GM10847 (cell line): ENCODE measurements around the gene MXD3.

Experiments used
- POLR2A ChIP-seq: IDR thresholded peaks from 2 replicates; pipeline ENCODE4 v1.6.1; 2011; ENCODE audit not compliant: insufficient read length; ENCODE audit errors: extremely low read depth

Gene MXD3

DNA sequence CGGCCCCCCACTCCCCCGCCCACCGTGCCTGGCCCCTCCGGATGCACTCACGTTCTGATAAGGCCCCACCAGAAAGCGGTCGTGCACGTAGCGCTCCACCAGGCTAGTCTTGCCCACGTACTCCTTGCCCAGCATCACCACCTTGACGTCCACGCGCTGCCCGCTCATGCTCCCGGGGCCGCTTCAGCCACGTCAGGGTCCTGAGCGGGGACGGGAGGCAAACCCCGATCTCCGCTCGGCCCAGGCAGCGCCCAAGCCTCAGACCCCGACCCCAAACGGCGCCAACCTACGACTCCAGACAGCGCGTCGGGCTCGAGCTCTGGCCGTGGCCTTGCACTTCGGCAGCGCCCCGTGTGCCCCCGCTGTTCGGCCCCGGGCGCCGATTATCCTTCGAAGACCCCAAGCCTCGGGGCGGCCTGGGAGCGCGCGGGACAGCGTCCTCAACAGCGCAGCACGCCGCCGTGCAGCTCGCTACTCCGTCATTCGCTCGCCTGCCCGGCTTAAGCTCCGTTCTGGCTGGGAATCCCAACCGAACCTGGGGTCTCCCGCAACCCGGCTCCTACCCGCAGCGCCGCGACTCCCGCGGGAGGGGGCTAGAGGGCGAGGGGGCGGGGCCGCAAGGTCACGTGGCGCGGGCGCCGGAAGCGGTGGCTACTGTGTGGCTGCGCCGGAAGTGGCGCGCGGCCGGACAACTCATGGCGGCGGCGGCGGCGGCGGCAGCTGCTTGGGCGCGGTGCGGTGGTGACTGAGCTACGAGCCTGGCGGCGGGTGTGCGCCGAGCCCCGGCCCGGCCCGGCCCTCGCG is 8.4 kb downstream of the MXD3 start, which contains the start of the genes PRELID1 and RAB24:
Gene PRELID1, plus strand, starts transcription at position 679 of the 804 bp plus-strand sequence. CDS start 187 bp downstream, outside the sequence.
Gene RAB24, minus strand, starts transcription at position 599 of the 804 bp plus-strand sequence. Its CDS starts 431 bp downstream, at position 168.
- TF ChIP-seq POLR2A: peak; percentile 50

DNA sequence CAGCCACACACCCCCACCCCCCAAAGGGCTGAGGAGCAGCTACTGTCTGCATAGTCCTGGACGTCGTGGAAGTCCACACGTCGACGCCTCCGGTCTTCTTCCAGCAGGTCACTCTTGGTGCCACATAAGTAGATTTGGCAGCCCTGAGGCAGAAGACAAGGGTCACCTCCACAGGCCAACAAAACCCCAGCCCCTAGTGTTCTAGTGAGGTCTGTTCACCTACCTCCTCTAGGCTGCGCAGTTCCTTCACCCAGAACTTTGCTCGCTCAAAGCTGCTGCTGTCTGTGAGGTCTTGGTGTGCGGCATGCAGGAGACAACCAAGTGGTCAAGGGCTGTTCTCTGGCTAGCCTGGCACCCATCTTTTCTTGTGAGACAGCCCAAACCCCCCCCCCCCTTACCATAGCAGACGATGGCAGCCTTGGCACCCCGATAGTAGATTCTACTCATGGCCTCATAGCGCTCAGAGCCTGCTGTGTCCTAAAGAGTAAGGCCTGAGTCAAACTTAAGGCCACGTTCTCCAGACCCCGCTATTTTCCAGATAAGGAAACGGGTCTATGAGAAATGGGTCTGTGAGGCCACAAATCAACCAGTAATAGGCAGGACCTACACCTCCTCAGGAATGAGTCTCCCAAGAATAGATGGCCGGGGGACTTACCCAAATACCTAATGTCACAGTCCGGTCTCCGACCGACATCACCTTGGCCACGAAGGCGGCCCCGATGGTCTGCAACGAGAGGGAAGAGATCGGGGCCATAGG is 9.2 kb downstream of the MXD3 start:
- TF ChIP-seq POLR2A: no peak

DNA sequence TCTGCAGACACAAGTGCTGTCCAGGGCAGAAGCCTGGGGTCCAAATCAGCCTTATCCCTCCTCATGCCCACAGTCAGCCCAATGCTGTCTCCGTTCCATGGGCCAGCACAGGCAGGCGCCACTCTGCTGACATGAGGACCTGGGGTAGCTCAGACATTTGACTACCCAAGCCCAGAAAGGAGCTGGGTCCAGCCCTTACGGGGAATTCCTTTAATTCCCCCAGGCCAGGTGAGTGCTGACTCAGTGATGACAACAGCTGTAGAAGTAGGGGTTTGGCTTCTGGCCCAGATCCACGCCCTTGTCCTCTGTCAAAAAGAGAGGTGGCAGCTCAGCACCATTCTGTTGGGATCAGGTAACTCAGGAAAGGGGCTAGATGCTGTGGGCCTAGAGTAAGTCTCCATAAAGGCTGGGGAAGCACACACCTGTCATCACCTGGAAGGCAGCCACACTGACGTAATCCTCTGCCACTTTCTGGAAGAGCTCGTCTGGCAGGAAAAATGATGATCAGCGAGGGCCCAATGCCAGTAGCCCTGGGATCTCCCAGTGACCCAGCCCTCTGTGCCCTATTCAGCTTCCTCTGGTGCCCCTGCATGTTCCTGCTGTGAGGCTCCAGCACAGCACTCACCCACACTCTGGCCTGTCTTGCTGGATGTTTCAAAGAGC is 10.1 kb downstream of the MXD3 start:
- TF ChIP-seq POLR2A: no peak

DNA sequence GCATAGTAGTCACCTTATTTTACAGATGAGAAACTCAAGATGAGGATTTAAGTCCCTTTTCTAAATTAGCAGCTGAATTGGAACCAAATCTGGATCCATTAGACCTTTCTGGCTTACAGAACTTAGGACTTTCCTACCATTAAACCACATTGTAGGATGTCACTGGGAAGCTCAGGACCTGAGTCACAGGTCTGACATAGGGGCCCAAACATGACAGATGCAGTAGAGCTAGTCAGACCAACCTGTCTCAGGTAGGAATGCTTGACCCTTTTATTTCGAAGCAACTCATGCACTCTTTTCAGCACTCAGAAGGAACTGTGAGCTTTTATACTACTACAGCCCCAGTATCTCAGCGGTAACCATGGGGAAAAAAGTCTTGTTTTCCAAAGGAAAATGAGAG is 10.7 kb downstream of the MXD3 start:
- TF ChIP-seq POLR2A: no peak

- no peak for TF ChIP-seq POLR2A
Observed at GRCh38 chr5:177300236-177300880, 11.3 kb downstream of the MXD3 start.

DNA sequence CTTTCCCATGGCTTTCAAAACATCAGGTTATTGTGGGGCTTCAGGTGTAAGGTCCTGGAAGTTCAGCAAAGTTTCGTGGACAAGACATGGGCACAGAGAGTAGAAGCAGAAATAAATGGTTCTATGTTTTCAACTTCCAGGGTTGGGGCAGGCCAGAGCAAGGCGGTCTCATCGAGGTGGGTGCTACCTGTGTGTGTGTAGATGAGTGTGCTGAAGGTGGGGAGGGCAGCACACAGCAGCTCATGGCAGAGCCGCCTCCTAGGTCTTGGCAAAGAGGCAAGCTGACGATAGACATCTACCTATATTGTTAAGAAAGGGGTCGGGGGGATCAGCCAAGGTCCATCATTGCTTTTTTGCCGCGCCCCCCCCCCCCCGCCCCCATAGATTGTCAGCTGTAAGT is 12.0 kb downstream of the MXD3 start:
- TF ChIP-seq POLR2A: no peak

GRCh38 chr5:177297922-177298321 is 13.8 kb downstream of the MXD3 start:
- no peak for TF ChIP-seq POLR2A

- no peak for TF ChIP-seq POLR2A
Observed at GRCh38 chr5:177296581-177296980, 15.1 kb downstream of the MXD3 start.

- no peak for TF ChIP-seq POLR2A
Observed at GRCh38 chr5:177295924-177296323, 15.8 kb downstream of the MXD3 start.

- TF ChIP-seq POLR2A: no peak
Observed at GRCh38 chr5:177294632-177295031, 17.1 kb downstream of the MXD3 start.

GRCh38 chr5:177293819-177294581 is 17.7 kb downstream of the MXD3 start:
- no peak for TF ChIP-seq POLR2A

DNA sequence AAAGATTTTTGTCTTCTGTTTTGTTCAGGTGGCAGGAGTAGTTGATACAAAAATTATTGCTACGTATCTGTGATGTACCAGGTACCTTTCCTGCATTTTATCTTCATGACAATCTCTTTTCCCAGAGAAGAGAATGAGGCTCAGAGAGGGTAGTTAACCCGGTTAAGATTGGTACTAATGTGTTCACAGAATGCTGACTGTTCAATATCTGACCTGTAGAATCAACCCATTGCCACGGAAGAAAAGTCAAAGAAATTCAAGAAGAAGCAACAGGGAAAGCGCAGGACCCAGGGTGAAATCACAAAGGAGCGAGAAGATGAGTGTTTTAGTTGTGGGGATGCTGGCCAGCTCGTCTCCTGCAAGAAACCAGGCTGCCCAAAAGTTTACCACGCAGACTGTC is 20.0 kb downstream of the MXD3 start:
- no peak for TF ChIP-seq POLR2A

GRCh38 chr5:177290816-177291596 is 20.7 kb downstream of the MXD3 start:
- TF ChIP-seq POLR2A: no peak

- TF ChIP-seq POLR2A: no peak
Observed at GRCh38 chr5:177288191-177288590, 23.5 kb downstream of the MXD3 start.
